MG63 (cell line): ENCODE results near the gene SLC46A2. TPM values are rescaled to one million over a fixed set of nuclear protein-coding genes. Genes with fewer than 3 reads are reported as not detected.

ENCODE experiments used
- DNase-seq: peaks from one replicate; pipeline ENCODE4 v3.0.0-alpha.2; 2020
- H3K27me3 ChIP-seq: fragments of 250-450 bp; sonication (Bioruptor Pico); 2 replicates; pipeline ENCODE4 v1.5.1; 2020; ENCODE audit warnings: mild to moderate bottlenecking, moderate library complexity
- H3K36me3 ChIP-seq: fragments of 250-450 bp; sonication (Bioruptor Pico); 2 replicates; pipeline ENCODE4 v1.5.1; 2020; ENCODE audit warnings: mild to moderate bottlenecking, moderate library complexity
- H3K4me3 ChIP-seq: fragments of 250-450 bp; sonication (Bioruptor Pico); 2 replicates; pipeline ENCODE4 v1.5.1; 2020; ENCODE audit warnings: mild to moderate bottlenecking, moderate library complexity
- H3K9me3 ChIP-seq: fragments of 250-450 bp; sonication (Bioruptor Pico); 2 replicates; pipeline ENCODE4 v1.5.1; 2020; ENCODE audit warnings: mild to moderate bottlenecking, moderate library complexity
- total RNA-seq: library from RNA; depleted of rRNA; stranded (reverse); fragments of >200 nt; shearing (Covaris generic); gene quantifications from 2 replicates; pipeline ENCODE4 v1.2.3, GENCODE V29; 2014; ENCODE audit warnings: low replicate concordance

SLC46A2 gene
- total RNA-seq, 1 experiment from 2014 or later = not detected

DNA sequence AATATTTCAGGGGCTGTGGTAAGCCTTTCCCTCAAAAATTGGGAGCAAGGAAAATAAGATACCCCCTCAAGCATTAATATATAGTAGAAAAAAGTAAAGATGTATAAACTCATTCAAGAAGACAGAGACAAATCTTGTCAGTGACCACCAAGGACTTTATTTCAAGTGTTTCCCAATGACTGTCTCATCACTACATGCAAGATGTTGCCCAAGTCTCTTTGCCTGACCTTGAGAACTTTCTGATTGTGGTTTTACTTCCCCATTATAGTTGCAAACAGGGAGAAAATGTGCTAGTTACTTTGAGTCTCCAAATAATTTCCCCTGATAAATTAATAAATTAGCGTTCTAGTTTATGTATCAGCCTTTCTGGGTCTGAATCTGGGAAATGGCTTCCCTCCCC, 4.0 kb upstream of the SLC46A2 start:
- Histone ChIP-seq H3K9me3 (no peaks in the 10 kb centered on the region), H3K36me3 (no peaks in the 10 kb centered on the region), H3K4me3 (no peak overlapping the region), H3K27me3 (no peaks in the 10 kb centered on the region)
- no peak for DNase-seq

DNA sequence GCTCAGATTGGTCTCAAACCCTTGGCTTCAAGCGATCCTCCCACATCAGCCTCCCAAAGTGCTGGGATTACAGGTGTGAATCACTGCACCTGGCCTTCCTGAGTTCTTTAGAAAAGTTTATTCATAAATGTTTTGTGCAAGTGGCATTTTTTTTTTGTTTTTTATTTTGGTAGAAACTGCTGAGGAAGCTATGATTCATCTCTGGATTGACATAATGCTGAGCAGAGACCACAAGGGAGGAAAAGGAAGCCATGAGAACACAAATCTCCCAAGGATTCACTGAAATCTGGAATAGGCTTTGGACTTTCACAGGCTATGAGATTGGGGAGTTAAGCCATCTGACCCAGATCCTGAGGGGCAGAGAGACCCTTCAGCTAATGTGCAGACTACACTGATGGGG, 3.4 kb upstream of the SLC46A2 start:
- Histone ChIP-seq H3K36me3 (no peaks in the 10 kb centered on the region), H3K27me3 (no peaks in the 10 kb centered on the region), H3K9me3 (no peaks in the 10 kb centered on the region), H3K4me3 (no peak overlapping the region)
- no peak for DNase-seq

DNA sequence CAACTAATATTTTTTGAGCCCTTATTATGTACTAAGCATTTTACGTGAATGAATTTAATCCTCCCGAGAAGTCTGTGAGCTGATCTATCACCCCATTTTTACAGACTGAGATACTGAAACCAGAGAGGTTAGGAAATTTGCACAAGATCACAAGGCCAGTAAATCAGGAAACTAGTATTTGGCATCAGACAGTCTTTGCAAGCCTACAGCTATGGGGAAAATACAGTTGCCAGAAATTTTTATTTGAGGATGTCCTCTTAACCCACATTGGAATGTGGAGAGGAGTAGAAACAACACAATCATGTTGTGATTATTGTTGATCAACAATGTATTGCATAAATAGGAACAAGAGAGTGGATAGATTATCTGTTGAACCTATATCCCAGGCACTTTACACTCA, 2.3 kb upstream of the SLC46A2 start:
- no peak for DNase-seq
- Histone ChIP-seq H3K36me3 (no peaks in the 10 kb centered on the region), H3K9me3 (no peaks in the 10 kb centered on the region), H3K27me3 (no peaks in the 10 kb centered on the region), H3K4me3 (no peak overlapping the region)

DNA sequence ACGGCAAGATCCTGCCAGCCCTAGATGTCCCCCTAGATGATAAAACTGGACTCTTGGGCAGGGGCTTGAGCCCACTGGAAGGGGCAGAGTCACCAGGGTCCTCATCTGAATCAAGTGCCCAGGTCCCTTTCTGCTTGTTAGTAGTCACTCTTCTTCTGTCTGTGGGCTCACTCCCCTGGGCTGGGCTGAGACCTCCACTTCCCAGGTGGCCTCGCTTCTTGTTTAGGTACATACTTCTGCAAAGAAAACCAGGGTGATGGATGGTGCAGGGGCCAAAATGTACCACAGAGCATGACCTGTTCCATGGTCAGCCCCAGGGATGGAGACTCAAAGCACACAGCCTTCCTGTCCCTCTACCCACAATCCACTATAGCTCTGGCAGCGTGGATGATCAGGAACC, 845 bp upstream of the SLC46A2 start:
- Histone ChIP-seq H3K4me3 (no peak overlapping the region), H3K27me3 (no peaks in the 10 kb centered on the region), H3K9me3 (no peaks in the 10 kb centered on the region), H3K36me3 (no peaks in the 10 kb centered on the region)
- no peak for DNase-seq

DNA sequence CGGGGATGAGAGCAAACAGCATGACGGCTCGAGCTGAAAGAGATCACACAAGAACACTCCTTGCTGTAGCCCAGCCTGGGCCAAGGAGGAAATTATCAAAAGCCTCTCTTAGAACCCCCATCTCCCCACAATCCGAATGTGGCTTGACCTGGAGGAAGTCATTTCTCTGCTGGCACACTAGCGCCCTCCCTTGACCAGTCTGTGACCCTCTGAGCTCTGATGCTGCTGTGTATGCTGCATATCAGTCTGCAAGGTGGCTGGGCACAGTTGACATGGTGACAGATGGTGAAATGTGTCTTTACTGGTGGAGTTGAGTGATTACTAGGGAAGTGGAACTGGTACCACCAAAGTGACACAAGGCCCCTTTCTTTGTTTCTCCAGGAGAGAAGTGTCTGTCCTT, 3.3 kb downstream of the SLC46A2 start:
- H3K4me3 ChIP-seq = no peak overlapping the region
- DNase-seq = no peak
- peaks cover 13% of the 10 kb centered on the region for H3K9me3 ChIP-seq
- H3K27me3 ChIP-seq = no peaks in the 10 kb centered on the region
- H3K36me3 ChIP-seq = peaks cover 4% of the 10 kb centered on the region

DNA sequence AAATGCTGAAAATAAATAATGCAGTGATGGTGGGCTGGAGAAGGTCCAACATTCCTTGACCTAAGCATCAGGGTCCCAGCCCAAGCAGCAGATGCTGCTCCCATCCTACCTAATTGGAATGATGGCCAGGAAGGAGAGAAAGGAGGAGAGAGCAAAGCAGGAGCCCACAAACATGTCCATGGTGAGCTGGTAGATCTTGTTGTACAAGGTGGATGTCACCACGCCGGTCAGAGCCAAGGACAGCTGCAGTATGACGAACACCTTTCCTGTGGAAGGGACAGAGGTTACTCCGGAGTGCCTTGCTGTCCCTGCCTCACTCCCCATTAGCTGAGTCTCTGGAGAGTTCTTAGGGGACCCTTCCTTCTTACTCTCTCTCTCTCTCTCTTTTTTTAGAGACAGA, 4.3 kb downstream of the SLC46A2 start:
- Histone ChIP-seq H3K4me3 (no peak overlapping the region), H3K27me3 (no peaks in the 10 kb centered on the region), H3K36me3 (peaks cover 12% of the 10 kb centered on the region), H3K9me3 (peaks cover 22% of the 10 kb centered on the region)
- no peak for DNase-seq

DNA sequence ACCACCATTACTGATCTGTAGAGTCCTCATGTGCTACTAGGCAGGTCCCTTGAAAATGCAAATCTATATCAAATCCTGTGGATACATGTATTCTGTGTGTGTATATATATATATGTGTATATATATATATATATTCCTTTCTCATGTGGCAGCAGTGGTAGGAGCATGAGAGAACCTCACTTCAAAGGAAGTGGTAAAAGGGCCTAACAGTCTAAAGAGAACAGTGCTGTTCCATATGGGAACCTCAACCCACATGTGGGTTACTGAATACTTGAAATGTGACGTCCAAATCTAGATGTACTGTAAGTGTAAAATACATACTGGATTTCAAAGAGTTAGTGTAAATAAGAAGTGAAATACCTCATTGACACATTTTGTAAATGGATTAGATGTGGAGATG, 5.4 kb downstream of the SLC46A2 start:
- H3K36me3 ChIP-seq = peaks cover 19% of the 10 kb centered on the region
- DNase-seq = no peak
- H3K9me3 ChIP-seq = peaks cover 22% of the 10 kb centered on the region
- H3K27me3 ChIP-seq = no peaks in the 10 kb centered on the region
- no peak overlapping the region for H3K4me3 ChIP-seq

DNA sequence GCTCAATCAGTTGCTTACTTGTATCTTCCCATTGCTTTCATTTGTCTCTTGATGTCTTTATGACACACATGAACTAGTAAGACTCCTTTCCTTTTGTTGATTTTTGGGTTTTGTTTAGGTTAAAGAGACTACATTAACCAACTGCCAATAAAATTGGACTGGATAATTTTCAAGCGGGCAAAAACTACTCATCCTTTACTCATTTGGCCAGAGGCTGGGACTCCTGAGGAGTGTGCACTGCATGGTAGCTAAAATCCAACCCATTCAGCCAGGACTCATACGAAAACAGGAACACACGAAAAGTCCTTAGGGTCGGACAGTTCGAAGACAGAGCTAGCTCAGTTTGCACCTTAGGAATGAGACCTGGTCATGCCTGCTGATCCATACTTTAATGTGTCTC, 6.0 kb downstream of the SLC46A2 start:
- no peak overlapping the region for H3K4me3 ChIP-seq
- DNase-seq = peak; percentile 68

DNA sequence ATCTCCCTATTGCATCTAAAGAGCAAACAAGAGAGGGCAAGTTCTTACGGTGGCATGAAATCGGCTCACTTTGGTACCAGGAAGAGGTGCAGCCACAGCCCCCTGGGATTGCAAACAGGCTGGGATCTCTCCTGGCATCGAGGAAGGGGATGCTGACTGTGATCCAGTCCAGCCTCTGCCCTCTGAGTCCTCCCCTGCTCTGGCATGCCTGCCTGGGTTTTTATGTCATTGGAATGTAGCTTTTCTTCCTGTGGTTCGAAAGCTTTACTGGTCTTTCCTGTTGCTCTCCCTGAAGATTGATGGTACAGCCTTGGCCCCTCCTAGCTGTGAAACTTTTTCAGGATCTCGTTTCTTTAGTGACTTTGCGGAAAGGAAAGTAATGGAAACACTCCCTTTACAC, 6.6 kb downstream of the SLC46A2 start:
- Histone ChIP-seq H3K9me3 (peaks cover 22% of the 10 kb centered on the region), H3K27me3 (no peaks in the 10 kb centered on the region), H3K4me3 (no peak overlapping the region), H3K36me3 (peaks cover 19% of the 10 kb centered on the region)
- peak; percentile 83 for DNase-seq

More for the DNA sequence above, 6.0 kb downstream of the SLC46A2 start:
- Histone ChIP-seq H3K9me3 (peaks cover 22% of the 10 kb centered on the region), H3K36me3 (peaks cover 19% of the 10 kb centered on the region), H3K27me3 (no peaks in the 10 kb centered on the region)

DNA sequence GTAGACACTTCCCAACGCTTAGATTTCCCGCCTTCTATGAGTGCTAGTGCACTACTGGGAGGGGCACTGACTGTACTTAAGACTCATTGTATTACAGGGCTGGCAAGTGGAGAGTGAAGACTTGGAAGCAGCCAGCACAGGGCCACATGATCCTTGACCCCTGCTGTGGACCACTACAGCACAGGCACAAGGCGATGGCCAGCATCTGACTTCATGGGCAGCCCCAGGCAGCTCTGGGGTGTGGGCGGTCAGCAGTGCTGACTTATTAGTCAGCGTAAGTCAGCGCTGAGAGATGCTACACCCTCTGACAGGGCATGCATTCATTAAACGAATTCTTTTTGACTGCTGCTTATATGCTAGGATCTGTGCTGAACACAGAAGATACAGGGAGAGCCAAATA, 9.3 kb downstream of the SLC46A2 start:
- peaks cover 22% of the 10 kb centered on the region for H3K9me3 ChIP-seq
- DNase-seq = peak; percentile 99
- H3K27me3 ChIP-seq = no peaks in the 10 kb centered on the region
- H3K36me3 ChIP-seq = peaks cover 22% of the 10 kb centered on the region
- no peak overlapping the region for H3K4me3 ChIP-seq

DNA sequence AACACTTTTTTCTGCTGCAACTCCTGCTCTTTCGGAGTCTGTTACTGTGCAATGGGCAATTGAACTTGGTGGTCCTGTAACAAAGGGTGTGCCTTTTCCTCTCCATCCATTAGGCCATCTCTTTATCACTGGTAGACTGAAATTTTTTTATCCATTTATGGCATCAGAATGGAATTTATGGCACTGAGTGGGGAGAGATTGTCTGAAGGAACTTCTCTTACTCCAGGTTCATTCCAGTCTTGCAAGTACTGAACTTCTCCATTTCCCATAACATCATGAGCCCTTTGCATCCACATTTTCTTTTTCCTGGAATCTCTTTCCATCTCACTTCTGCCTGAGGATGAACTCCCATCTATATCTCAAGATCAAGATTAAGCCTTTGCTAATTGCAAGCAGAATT, 10.0 kb downstream of the SLC46A2 start:
- Histone ChIP-seq H3K9me3 (peaks cover 22% of the 10 kb centered on the region), H3K4me3 (no peak overlapping the region), H3K27me3 (no peaks in the 10 kb centered on the region), H3K36me3 (peaks cover 22% of the 10 kb centered on the region)
- no peak for DNase-seq

DNA sequence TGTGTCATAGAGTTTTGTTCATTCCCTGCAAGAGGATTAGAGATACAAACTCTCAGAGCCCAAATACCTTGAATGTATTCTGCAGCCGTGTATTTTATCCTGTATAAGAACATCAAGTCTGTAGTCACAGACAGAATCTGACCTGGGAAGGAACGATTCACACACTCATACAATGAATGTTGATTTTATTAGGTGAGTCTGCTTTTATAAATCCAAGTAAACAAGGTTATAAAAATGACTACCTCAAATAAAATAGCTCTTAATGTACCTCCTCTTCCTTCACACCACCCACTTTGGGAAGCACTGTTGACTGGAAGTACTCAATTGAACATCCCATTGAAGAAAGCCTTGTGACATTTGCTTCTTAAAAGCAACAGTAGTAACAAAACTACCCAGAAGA, 11.9 kb downstream of the SLC46A2 start:
- H3K27me3 ChIP-seq = no peaks in the 10 kb centered on the region
- H3K36me3 ChIP-seq = peaks cover 24% of the 10 kb centered on the region
- no peak overlapping the region for H3K4me3 ChIP-seq
- DNase-seq = no peak
- H3K9me3 ChIP-seq = peaks cover 19% of the 10 kb centered on the region

DNA sequence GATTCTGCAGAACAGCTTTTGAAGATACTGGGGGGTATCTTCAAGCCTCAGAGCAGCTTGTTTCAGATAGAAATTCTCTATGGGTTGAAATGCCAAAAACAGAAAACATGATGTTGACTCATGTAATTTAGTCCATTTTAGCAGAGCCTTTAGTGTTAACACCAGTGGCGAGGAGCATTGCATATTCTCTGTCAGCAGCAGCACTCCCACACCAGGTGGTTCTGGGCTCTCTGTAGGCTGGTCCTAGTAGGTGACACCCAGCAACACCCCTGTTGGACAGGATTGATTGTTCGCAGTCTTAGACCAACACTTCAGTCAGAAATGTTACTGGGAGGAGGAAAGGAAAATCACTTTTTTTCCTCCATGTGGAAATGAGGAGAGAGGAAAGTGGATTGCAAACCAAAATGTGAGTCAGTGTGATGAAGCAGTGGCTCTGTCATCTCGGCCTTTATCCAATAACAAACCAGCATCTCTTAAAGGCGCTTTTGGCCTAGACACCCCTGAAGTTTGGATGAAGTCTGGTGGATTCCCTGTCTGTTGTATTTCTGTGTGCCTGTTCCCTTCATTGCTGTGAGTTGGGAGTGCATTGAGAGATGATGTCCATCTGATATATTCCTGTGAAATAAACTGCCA, 16.8 kb downstream of the SLC46A2 start:
- Histone ChIP-seq H3K4me3 (no peak overlapping the region), H3K27me3 (no peaks in the 10 kb centered on the region), H3K36me3 (peaks cover 8% of the 10 kb centered on the region), H3K9me3 (no peaks in the 10 kb centered on the region)
- DNase-seq = no peak

DNA sequence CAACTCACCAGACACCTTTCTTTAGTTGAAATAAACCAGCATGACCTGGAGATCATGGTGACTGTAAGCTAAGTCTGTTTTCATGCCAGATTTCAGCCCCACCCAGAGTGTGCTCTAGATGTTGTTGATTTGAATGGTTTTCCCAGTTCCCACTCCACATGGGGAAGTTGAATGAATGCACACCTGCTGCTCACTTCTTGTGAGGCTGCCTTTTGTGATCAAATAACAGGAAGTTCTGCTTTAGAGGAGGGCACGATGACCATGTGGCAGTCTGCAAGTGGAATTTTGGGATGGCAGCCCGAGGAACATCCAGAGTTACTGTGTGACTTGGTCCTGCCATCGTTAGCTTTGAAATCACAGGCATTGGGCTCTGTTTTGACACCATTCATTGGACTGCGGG, 18.7 kb downstream of the SLC46A2 start:
- Histone ChIP-seq H3K9me3 (no peaks in the 10 kb centered on the region), H3K27me3 (no peaks in the 10 kb centered on the region), H3K36me3 (peaks cover 14% of the 10 kb centered on the region), H3K4me3 (no peak overlapping the region)
- no peak for DNase-seq

DNA sequence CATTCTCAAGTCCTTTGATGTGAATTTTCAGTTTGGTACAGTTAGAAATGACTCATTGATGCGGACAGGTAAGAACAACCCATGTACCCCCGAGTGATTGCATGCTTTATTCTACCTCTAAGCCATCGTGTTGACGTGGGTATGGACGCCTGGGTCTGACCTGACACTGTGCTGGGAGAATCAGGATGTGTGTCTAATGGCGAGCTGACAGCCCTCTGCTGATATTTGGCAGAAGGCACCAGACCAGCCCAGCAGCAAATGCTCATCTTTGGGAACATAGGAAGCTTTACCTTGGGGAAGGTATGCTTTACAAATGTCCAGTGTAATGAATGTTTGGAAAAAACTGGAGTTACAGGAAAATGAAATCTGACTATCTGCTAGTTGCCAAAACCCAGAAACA, 20.1 kb downstream of the SLC46A2 start:
- H3K27me3 ChIP-seq = no peaks in the 10 kb centered on the region
- H3K9me3 ChIP-seq = no peaks in the 10 kb centered on the region
- H3K36me3 ChIP-seq = peaks cover 13% of the 10 kb centered on the region
- no peak overlapping the region for H3K4me3 ChIP-seq
- no peak for DNase-seq

DNA sequence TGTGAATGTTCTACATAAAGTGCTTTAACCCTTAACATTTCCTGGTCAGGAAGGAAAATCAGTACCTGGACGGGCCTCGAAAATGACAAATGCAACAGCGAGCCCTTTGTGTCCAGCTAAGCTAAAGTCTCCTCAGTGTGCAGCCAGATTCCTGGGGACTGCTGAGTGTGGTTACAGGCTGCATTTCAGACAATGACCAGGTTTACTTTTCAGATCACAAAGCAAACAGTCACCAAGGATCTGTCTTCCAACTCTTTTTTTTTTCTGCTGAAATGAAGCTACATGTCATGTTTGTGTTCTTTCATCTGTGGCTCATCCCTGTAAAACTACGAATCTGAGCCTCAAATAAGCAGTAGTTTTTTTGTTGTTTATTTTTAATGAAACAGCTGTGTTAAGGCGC, 20.8 kb downstream of the SLC46A2 start:
- no peak for DNase-seq
- Histone ChIP-seq H3K9me3 (no peaks in the 10 kb centered on the region), H3K36me3 (peaks cover 11% of the 10 kb centered on the region), H3K27me3 (no peaks in the 10 kb centered on the region), H3K4me3 (no peak overlapping the region)

DNA sequence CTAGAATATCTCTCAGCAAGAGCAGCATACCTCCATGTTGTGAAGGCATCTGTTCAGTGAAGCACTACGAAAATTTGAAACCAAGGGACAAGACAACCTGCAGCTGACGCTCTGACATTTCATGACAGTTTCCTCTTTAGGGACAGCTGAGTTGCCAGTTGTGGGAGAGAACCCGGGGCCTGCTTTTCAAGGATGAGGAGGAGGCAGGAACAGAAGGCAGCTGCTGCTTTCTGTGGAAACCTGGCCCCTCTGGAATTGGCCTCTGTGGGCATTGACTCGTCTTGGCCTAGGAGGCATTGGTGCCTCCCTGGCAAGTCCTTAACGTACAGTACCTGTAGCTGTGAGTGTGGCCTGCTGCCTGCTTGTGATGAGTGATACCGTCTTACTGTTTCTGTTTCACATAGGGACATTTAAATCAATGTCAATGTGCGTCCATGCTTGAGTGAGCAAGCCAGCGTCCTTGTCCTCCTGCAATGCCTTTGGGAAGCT, 21.6 kb downstream of the SLC46A2 start:
- Histone ChIP-seq H3K27me3 (no peaks in the 10 kb centered on the region), H3K9me3 (no peaks in the 10 kb centered on the region), H3K4me3 (no peak overlapping the region), H3K36me3 (peaks cover 11% of the 10 kb centered on the region)
- no peak for DNase-seq

DNA sequence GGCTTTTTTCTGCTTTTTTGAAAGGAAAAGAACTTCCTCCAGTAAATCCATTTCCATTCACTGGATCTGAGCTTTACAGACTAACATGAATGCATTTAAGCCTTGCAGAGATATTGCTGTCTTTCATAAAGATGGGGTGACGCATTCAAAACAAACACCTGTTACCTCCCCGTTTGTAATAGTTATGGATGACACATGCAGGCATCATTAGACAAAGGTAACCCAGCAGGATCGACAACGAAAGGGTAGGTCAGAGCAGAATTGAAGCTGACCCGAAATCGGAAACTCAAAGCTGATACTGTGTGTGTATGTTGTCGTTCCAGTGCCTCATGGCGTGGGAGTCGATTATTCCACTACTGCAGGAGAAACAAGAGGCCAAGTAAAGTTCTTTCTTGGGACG, 22.2 kb downstream of the SLC46A2 start:
- peaks cover 11% of the 10 kb centered on the region for H3K36me3 ChIP-seq
- no peaks in the 10 kb centered on the region for H3K9me3 ChIP-seq
- no peak for DNase-seq
- H3K27me3 ChIP-seq = no peaks in the 10 kb centered on the region
- H3K4me3 ChIP-seq = no peak overlapping the region
